GM18907 (cell line): ENCODE results near the gene CDKL1.

Experiments used
- ATAC-seq: cut with Tn5 transposase; IDR thresholded peaks from one replicate; pipeline ENCODE4 v1.9.1; 2021; ENCODE audit warnings: mild to moderate bottlenecking, moderate library complexity; ENCODE audit not compliant: unreplicated experiment

CDKL1 gene

GRCh38 chr14:50290306-50290705, 106.4 kb downstream of the CDKL1 start:
- no peak for ATAC-seq

- ATAC-seq, result no peak
These were observed 108.5 kb downstream of the CDKL1 start for GRCh38 chr14:50288146-50288545.

GRCh38 chr14:50285861-50286260, 110.8 kb downstream of the CDKL1 start:
- no peak for ATAC-seq
